Endothelial cell of umbilical vein (primary cell): ENCODE results near the gene CXCR5.

Source experiments
- CTCF ChIP-seq, 2 donors: IDR thresholded peaks; 1 replicate in 1 of 2; 2 replicates in 1 of 2; pipeline ENCODE4 v1.5.1; 2011; ENCODE audit warnings: low read length in 2 of 2, mild to moderate bottlenecking in 2 of 2, moderate library complexity in 2 of 2, control low read depth in 1 of 2, inconsistent platforms in 1 of 2, low read depth in 1 of 2; ENCODE audit not compliant: insufficient read depth in 1 of 2; ENCODE audit errors: extremely low read depth in 1 of 2
- EZH2 ChIP-seq: IDR thresholded peaks from 2 replicates; pipeline ENCODE4 v1.6.1; 2012; ENCODE audit warnings: borderline replicate concordance, low read depth, mild to moderate bottlenecking, moderate library complexity, low read length, inconsistent platforms; ENCODE audit not compliant: severe bottlenecking
- FOS ChIP-seq: IDR thresholded peaks from 2 replicates; pipeline ENCODE4 v1.6.1; 2011; ENCODE audit warnings: mild to moderate bottlenecking, low read length, moderate library complexity, borderline replicate concordance; ENCODE audit not compliant: insufficient read depth
- GATA2 ChIP-seq: IDR thresholded peaks from 2 replicates; pipeline ENCODE4 v1.7.0; 2011; ENCODE audit warnings: low read depth, mild to moderate bottlenecking, moderate library complexity, mixed read lengths, low read length; ENCODE audit not compliant: insufficient read length, insufficient read depth
- JUN ChIP-seq: IDR thresholded peaks from 2 replicates; pipeline ENCODE4 v1.6.1; 2011; ENCODE audit warnings: borderline replicate concordance, low read depth; ENCODE audit not compliant: insufficient read length, insufficient read depth
- MAX ChIP-seq: IDR thresholded peaks from 2 replicates; pipeline ENCODE4 v1.6.1; 2011; ENCODE audit not compliant: insufficient read depth, insufficient read length
- MYC ChIP-seq: IDR thresholded peaks from one replicate; pipeline ENCODE4 v1.6.1; 2011; ENCODE audit warnings: mild to moderate bottlenecking, low read depth, low read length
- POLR2A ChIP-seq: IDR thresholded peaks from 2 replicates; pipeline ENCODE4 v1.6.1; 2012; ENCODE audit warnings: low read depth, mild to moderate bottlenecking, control low read depth, low read length
- POLR2AphosphoS5 ChIP-seq: IDR thresholded peaks from 2 replicates; pipeline ENCODE4 v1.6.1; 2012; ENCODE audit warnings: low read depth, mild to moderate bottlenecking, control low read depth, low read length, moderate library complexity; ENCODE audit not compliant: insufficient read depth

DNA sequence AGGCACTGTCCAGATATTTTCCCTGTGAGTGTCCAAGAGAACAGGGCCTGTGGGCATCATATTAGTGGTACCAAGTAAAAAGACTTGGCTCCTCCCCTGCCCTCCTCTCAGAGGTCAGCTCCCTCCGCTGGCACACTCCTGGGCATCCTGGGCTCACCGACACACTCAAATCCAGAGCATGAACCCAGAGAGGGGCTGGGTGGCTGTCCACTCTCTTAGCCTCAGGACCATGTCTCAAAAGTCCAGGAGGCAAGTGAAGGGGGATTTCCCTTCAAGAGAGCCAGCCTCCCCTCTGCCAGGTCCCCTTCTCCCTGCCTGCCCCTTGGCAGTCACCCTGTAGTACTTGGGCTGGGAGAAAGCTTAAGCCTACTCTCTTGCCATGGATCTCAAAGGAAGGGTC lies 31.7 kb downstream of the CXCR5 start:
- TF ChIP-seq CTCF (IDR thresholded peaks at IDR 0.05; ENCODE audit: extremely low read depth in 1 of 2, insufficient read depth in 1 of 2, low read depth in 1 of 2, low read length in 2 of 2) = no peak
- TF ChIP-seq FOS = no peak
- TF ChIP-seq MAX = no peak
- TF ChIP-seq POLR2A = no peak
- no peak for TF ChIP-seq POLR2AphosphoS5
- no peak for TF ChIP-seq EZH2
- TF ChIP-seq JUN = no peak
- TF ChIP-seq GATA2 = no peak
- TF ChIP-seq MYC = no peak
